LNCaP clone FGC (cell line): ENCODE measurements around the gene ZSCAN20.

Experiments
- DNase-seq: peaks from one replicate; pipeline ENCODE4 v3.0.0-alpha.2; 2011; ENCODE audit warnings: low read depth
- H3K4me3 ChIP-seq: 2 replicates; pipeline ENCODE4 v1.5.1; 2011; ENCODE audit warnings: mild to moderate bottlenecking, low read depth, low read length, control low read depth
- TF ChIP-seq, protein P1 (sequence below): IDR thresholded peaks from 2 replicates; pipeline ENCODE4 v1.5.1; 2012; ENCODE audit warnings: mild to moderate bottlenecking; ENCODE audit not compliant: control insufficient read depth, insufficient read depth; ENCODE audit errors: extremely low read depth

Gene ZSCAN20

GRCh38 chr1:33436557-33437285 lies 35.7 kb upstream of the ZSCAN20 start:
- TF ChIP-seq, protein P1, sequence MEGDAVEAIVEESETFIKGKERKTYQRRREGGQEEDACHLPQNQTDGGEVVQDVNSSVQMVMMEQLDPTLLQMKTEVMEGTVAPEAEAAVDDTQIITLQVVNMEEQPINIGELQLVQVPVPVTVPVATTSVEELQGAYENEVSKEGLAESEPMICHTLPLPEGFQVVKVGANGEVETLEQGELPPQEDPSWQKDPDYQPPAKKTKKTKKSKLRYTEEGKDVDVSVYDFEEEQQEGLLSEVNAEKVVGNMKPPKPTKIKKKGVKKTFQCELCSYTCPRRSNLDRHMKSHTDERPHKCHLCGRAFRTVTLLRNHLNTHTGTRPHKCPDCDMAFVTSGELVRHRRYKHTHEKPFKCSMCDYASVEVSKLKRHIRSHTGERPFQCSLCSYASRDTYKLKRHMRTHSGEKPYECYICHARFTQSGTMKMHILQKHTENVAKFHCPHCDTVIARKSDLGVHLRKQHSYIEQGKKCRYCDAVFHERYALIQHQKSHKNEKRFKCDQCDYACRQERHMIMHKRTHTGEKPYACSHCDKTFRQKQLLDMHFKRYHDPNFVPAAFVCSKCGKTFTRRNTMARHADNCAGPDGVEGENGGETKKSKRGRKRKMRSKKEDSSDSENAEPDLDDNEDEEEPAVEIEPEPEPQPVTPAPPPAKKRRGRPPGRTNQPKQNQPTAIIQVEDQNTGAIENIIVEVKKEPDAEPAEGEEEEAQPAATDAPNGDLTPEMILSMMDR: no peak
- DNase-seq: no peak
- H3K4me3 ChIP-seq: no peak overlapping the region

GRCh38 chr1:33438364-33439160 lies 33.9 kb upstream of the ZSCAN20 start:
- no peak for DNase-seq
- TF ChIP-seq, protein P1: no peak
- no peak overlapping the region for H3K4me3 ChIP-seq

GRCh38 chr1:33439662-33440061 lies 32.8 kb upstream of the ZSCAN20 start:
- TF ChIP-seq, protein P1: no peak
- no peak for DNase-seq
- H3K4me3 ChIP-seq: no peak overlapping the region

GRCh38 chr1:33441088-33441745 lies 31.2 kb upstream of the ZSCAN20 start:
- no peak overlapping the region for H3K4me3 ChIP-seq
- DNase-seq: no peak
- TF ChIP-seq, protein P1: no peak

- H3K4me3 ChIP-seq: no peak overlapping the region
- no peak for DNase-seq
- TF ChIP-seq, protein P1: no peak
Measured at GRCh38 chr1:33442141-33442540, 30.3 kb upstream of the ZSCAN20 start.

DNA sequence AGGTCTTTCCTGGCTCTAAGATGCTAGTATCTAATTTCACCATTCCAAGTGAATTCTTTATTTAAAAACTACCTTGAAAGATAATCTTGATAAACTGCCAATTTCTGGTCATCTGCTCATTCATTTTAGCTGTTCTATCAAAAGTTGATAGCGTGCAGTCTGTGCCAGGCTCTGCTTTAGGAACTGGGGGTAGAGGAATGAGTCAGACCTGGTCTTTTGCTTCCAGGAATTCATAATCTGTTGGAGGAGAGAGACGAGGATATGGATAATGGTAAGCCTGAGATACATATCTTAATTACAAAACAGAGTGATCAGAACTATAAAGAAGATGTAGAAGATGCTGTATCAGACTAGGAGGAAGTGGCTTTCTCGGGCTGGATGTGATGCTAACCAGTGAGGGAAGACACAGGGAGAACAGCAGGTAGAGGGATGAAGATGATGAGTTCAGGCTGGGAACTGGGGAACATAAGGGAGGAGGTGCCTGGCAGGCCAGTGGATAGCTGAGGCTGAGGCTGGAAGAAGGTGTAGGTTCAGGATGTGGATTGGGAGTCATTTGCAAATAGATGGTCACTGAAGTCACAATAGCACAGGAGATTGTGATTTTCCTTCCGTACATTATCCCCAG lies 29.3 kb upstream of the ZSCAN20 start:
- TF ChIP-seq, protein P1: no peak
- no peak for DNase-seq
- no peak overlapping the region for H3K4me3 ChIP-seq
